HG02852 (cell line): ENCODE results near the gene PPIP5K1.

ENCODE experiments used
- ATAC-seq: cut with Tn5 transposase; IDR thresholded peaks from one replicate; pipeline ENCODE4 v1.9.1; 2021; ENCODE audit warnings: mild to moderate bottlenecking, moderate library complexity; ENCODE audit not compliant: unreplicated experiment

PPIP5K1 gene

DNA sequence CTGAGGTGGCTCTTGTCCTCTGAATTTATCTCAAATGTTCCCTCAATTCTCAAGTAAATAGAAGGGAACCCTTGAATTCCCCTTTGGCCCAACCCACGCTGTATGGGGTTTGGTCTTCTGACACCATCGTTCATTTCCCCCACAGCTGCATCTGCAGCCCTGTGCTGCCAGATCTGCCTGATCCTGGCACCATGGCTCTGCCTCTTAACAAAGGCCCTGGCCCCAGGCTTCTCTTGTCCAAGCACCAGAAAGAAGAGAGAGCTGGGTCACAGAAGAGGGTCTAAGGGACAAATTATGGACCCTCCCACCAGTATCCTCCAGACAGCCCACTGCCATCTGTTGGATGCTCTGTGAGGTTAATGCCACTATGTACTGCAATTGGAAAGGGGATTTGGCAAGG lies 70.8 kb downstream of the PPIP5K1 start:
- no peak for ATAC-seq

DNA sequence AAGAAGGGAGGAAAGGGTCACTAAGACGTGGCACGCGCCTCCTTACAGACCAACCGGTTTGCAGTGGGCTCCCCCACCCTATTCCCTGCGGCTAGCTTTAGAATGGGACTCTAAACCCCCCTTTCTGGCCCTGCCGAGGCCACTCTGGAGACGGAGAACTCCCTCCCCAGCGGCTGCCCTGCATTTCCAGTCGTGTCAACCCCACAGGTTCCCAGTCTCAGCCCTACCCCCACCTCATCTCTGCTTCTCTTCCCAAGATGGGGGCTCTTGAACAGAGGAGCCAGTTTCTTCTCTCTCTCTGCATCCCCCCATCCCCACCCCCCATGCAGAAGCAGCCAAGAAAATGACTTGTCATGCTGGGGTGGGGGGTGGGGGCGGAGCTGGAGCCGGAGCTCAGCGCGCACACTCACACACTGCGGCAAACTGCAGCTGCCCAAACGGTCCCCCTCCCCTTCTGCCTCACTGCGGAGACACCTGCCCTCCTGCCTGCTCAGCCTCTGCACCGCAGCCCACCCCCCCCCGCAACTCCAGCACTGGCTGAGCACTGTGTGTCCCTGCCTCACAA lies 71.7 kb downstream of the PPIP5K1 start:
- ATAC-seq: no peak

DNA sequence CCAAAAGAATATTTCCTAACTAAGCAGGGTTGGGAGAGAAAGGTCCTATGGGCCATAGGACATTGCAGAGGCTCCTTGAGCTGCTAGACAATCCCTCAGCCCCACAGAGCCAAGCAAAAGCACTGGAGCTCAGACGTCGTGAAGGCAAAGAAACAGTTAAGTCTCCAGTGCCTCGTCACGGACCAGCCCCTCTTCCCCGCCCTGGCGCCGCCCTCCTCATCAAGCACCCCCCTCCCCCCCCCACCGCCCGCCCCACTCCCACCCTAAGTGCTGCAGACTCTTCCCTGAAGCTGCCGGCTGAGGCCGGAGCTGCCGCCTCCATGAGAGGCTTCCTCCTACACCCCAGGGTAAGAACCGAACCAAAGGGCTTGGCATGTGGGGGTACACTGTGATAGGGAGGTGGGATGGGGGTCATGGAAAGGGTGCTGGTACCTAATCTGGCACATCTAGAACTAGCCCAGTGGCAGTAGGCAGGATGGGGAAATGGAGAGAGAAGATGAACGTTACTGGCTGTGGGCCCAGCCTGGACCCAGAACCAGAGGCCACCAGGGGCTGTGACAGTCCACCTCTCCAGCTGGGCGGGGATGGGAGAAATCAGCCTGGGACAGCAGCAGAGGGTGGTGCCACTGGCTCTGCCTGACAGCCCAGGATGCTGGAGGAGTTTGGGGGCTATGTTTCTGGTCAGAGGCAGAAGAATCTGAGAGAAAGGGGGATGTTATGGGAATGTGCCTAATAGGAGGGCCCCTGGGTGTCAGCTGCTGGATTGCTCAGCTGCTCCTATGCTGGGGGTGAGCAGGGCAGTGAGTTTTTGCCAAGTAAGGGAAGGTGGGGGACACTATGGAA lies 72.4 kb downstream of the PPIP5K1 start, which contains the start of gene MAP1A:
TSS of gene MAP1A (plus strand) at position 255 of the 843 bp plus-strand sequence. CDS start 3,866 bp downstream, outside the sequence.
- ATAC-seq: no peak

DNA sequence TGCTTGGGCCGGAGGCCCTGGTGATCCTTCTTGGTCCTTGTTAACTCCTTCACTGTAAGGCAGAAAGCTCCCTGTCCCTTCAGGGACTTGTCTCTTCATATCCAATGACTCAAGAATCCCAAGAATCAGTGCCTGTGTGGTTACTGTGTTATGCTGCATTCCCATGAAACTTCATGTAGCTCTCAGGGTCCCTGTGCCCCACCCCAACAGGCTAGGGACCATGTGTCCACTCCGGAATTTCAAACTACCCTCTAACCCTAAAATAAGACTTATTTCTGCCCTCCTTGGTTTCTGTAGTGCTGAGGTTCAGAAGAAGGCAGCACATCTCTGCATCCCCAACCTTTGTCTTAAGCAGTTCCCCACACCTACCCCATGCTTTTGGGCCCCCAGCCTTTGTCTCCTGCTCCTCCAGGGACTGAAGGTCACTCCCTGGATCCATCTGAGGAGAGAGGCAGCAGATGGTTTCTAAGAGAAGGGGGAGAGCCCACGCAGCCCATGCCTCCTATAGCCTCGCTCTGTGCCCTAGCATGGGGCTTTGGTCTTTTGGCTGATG lies 73.1 kb downstream of the PPIP5K1 start:
- ATAC-seq: no peak

- ATAC-seq: no peak
These were observed 73.8 kb downstream of the PPIP5K1 start for GRCh38 chr15:43516185-43516584.

DNA sequence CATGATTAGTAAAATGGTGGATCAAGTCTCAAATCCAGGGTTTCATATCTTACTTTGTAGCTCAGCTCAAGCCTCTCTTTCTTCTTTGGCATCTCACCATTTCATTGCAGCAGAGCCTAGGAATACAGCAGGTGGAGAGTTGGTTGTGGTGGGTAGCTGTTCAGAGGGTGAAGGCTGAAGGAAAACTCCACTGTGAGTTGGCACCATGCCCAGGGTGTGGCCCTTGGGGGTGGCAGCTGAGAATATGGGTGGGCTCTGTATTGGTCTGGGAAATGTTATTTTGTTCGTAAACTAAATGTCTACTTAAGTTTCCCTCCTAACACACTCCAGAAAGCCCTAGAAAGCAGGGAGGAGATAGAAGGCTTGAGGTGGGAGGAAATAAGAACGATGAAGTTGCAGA lies 74.3 kb downstream of the PPIP5K1 start:
- no peak for ATAC-seq

DNA sequence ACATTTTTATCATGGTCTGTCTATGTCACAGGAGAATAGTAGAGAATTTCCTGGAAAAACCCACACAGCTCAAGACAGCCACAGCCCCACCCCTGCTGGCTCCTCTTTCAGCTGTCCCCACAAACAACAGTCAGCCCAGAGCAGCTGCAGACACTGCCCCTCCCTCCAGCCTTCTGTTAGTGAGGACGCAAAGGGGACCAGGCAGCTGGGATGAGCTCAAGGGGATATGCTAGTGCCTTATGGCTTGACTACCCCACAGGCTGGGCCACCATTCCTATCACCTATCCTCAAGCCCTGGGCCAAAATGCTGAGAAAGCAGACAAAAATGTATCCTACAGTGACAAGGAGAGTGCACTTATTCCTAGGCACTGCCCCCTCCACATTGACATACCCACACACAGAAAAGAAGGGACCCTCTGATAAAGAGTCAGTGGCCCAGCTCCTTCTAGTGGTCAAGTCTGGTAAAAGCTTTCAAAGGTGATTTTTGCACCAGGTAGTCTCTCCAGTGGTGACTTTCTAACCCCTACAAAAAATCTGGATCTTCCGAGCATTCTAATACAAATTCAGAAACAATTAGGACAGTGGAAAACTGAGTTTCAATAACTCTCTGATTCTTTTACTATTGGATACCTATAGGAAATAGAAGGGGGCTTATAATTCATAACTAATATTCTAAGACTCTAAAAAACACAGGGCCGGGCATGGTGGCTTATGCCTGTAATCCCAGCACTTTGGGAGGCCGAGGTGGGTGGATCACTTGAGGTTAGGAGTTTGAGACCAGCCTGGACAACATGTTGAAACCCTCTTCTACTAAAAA lies 75.6 kb downstream of the PPIP5K1 start:
- no peak for ATAC-seq

DNA sequence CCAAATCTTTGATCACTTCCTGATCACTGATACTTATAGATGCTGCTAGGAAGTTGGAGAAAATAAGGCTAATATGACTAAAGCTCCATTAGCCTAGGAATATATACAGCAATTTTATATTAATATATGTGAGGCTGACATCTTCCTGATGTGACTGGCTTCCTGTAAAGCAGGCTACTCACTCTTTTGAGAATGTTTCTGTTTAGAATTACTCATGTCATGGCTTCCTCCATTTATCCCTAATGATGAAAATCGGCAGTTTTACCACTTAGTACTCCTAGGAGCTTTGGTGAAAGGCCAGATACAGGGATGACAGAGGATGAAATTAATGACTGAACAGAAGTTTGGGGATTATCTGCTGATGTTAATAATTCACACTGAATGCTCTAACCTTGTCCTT lies 76.5 kb downstream of the PPIP5K1 start:
- ATAC-seq: no peak

DNA sequence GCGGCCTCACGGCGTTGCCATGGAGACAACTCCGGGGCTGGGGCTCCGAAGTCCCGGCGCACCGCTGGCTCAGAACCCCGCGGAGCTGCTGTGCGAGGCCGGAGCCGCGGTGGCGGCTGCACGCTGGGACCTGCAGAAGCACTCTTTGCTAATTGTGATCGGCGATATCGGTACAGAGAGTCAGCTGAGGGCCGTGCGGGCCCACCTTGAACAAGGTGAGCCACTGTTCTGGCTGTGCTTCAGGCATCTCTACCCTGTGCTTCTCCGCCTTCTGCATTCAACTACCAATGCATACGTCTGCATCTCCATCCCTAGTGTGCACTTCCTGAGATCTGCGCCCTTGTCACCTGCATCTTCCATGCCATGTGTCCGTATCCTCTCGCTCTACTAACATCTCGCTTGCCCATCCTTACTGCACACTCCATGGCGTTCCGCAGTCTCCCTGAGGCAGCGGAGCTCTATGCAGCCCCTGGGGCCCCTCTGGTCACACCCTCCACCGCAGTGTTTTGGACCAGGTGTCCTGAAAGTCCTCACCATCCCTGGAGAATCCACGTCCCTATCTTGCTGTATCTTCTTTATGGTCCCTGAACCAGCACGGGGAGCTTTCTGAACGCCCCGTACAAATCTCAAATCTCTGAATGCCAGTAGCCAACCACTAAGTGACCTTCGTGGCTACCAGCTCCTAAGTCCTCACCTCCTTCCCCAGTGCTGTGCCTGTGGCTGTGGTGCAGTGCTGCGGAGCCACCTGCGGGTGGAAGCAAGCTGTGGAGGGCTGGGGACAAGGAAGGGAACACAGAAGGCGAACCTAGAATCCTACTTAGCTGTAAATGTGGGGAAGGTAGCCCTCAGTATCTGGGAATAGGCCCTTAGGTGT lies 78.8 kb downstream of the PPIP5K1 start:
- ATAC-seq: no peak

DNA sequence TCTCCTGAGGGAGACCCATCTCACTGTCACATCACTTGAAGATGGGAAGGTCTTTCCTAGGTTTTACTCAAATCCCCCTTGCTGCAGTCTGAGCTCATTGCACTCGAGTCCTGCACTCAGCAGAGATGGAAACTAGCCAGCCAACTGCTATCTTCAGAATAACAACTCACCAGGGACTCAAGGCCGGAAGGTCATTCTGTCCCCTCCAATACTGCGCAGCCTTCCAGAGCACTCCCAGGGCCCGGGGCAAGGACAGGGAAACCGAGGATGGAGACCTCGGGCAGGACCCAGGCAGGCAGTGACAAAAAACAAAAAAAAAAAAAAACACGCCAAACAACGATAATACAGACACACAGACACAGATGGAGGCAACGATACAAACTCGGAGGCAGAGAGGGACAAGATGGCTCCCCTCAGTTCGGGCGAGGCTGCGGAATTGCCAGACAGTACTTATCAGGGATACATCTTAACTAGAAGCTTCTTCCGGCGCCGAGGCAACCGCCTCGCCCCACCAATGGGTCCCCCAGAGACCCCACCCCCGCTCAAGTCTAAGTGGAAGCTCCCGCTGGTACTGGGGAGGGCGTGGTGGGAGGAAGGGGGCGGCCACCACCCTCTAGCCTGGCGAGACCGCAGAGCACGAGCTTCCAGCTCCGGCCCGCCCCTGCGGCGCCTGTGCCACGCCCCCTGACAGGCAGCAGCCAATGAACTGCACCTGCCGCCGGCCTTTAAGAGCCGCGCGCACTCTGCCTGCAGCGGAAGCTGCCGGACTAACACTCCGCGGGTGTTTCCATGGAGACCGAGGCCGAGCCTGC lies 79.6 kb downstream of the PPIP5K1 start:
- ATAC-seq: peak; percentile 96

- ATAC-seq: no peak
These were observed 80.3 kb downstream of the PPIP5K1 start for GRCh38 chr15:43509660-43510199.

- no peak for ATAC-seq
These were observed 80.9 kb downstream of the PPIP5K1 start for GRCh38 chr15:43508991-43509659.

DNA sequence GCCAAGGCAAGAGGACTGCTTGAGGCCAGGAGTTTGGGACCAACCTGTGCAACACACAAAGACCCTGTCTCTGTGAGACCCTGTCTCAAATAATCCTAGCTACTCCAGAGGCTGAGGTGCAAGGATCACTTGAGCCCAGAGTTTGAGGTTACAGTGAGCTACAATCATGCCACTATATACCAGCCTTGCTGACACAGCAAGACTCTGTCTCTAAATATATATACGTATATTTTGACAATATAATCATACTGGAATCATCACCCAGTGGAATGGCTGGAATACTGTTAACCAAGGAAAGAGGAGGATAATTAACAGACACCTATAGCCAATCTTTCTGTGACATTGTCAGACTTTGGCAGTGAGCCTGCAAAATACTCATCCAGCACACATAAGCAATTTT lies 81.6 kb downstream of the PPIP5K1 start:
- ATAC-seq: no peak

GRCh38 chr15:43505738-43506137 lies 84.3 kb downstream of the PPIP5K1 start:
- no peak for ATAC-seq

DNA sequence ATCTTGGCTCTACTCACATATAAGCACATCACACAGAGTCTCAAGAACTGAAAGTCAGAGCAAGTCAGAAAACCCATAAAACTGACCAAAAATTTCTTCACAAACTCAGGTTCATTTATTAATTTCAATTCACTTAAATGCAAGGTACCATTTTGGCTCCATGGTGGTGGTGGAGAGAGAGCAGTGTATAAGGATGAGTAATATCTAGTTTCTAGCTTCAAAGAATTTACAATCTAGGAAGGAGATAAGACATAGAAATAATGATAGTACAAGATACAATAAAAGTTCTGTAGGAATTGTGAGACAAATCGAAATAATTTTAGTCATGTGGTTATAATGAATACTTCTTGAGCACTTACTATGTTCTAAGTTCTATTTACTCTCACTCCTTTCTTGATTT lies 90.4 kb downstream of the PPIP5K1 start:
- no peak for ATAC-seq

DNA sequence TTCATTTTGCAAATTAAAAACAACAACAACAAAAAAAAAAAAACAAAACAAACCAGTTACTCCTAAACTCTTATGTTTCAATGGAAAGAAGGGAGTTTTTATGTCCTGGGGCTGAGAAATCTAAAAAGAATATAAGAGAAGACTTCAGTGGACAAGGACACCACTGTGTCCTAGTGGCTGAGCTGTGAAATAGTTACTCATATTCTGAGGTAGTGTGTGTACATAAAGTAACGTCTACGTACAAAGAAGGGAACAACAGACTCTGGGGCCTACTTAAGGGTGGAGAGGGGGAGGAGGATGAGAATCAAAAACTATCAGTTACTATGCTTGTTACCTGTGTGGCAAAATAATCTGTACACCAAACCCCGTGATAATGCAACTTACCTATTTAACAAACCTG lies 91.0 kb downstream of the PPIP5K1 start:
- ATAC-seq: no peak

- ATAC-seq: no peak
These were observed 96.1 kb downstream of the PPIP5K1 start for GRCh38 chr15:43493703-43494472.
